Measurements from ENCODE around the gene ZNF777. TPM values are rescaled to one million over a fixed set of nuclear protein-coding genes. Genes with fewer than 3 reads are reported as not detected.

Gene ZNF777
- total RNA-seq, 2 donors from 2014 or later = 6.0 to 8.4 TPM

DNA sequence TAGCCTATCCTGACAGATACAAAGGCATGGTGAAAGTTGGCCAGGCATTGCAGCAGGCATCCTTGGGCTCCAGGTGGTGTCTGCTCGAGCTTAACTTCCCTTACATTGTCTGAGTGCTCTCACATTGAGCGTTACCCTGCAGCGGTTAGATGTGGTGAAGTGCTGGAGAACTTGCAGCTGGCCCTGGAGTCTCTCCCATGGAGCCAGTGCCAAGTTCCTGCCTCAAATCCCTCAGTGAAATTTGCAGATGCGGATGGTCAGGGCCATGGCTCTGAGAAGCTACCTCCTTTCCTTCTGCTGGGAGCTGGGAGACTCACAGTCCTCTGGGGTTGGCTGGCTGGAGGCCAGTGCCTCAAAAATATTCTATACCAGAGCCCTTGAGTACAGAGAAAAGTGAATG is 40.0 kb upstream of the ZNF777 start:
- H3K36me3 ChIP-seq = no peaks in the 10 kb centered on the region
- H3K27me3 ChIP-seq = no peaks in the 10 kb centered on the region
- no peak overlapping the region for H3K4me3 ChIP-seq
- no peak overlapping the region for H3K27ac ChIP-seq
- peaks cover 0 to 4% of the 10 kb centered on the region in 2 donors for H3K9me3 ChIP-seq
- DNase-seq (ENCODE audit: low spot score) = no peak
- H3K4me1 ChIP-seq = peaks cover 0 to 11% of the 10 kb centered on the region in 2 donors
- TF ChIP-seq, protein P1, sequence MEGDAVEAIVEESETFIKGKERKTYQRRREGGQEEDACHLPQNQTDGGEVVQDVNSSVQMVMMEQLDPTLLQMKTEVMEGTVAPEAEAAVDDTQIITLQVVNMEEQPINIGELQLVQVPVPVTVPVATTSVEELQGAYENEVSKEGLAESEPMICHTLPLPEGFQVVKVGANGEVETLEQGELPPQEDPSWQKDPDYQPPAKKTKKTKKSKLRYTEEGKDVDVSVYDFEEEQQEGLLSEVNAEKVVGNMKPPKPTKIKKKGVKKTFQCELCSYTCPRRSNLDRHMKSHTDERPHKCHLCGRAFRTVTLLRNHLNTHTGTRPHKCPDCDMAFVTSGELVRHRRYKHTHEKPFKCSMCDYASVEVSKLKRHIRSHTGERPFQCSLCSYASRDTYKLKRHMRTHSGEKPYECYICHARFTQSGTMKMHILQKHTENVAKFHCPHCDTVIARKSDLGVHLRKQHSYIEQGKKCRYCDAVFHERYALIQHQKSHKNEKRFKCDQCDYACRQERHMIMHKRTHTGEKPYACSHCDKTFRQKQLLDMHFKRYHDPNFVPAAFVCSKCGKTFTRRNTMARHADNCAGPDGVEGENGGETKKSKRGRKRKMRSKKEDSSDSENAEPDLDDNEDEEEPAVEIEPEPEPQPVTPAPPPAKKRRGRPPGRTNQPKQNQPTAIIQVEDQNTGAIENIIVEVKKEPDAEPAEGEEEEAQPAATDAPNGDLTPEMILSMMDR (IDR thresholded peaks at IDR 0.05) = no peak

DNA sequence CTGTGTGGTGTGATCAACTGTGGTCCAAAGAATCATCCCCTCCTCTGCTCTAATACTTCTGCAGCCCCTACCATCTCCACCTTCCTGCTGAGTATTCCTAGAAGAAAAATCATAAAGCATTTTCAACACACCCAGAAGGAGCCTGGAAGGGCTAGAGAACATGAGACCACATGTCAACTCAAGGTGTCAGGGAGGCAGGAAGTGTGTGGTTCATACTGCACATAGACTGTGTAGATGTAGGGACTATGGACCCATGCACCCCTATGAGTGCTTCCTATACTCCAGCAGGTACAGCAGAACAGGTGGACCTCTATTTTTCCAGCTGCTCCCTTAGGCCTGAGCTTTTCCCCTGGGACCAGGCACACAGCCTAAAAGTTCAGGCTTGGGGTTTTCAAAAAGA is 39.3 kb upstream of the ZNF777 start:
- H3K4me1 ChIP-seq = peaks cover 0 to 18% of the 10 kb centered on the region in 2 donors
- H3K4me3 ChIP-seq = no peak overlapping the region
- TF ChIP-seq, protein P1 (IDR thresholded peaks at IDR 0.05) = no peak
- H3K9me3 ChIP-seq = no peaks in the 10 kb centered on the region
- no peaks in the 10 kb centered on the region for H3K36me3 ChIP-seq
- H3K27me3 ChIP-seq = no peaks in the 10 kb centered on the region
- no peak overlapping the region for H3K27ac ChIP-seq
- no peak for DNase-seq (ENCODE audit: low spot score)

DNA sequence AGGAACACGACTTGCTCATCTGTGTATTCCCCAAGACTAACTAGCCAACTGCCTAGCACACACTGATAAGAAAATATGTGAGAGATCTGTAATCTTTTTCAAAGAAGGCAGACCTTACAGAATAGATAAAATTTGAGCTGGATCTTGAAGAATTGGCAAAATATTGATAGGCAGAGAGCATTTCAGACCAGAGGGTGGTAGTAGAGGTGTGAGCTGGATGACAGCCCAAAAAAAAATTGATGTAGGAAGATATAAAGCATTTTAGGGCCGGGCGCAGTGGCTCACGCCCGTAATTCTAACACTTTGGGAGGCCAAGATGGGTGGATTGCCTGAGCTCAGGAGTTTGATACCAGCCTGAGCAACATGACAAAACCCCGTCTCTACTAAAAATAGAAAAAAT is 37.9 kb upstream of the ZNF777 start:
- DNase-seq (ENCODE audit: low spot score) = no peak

DNA sequence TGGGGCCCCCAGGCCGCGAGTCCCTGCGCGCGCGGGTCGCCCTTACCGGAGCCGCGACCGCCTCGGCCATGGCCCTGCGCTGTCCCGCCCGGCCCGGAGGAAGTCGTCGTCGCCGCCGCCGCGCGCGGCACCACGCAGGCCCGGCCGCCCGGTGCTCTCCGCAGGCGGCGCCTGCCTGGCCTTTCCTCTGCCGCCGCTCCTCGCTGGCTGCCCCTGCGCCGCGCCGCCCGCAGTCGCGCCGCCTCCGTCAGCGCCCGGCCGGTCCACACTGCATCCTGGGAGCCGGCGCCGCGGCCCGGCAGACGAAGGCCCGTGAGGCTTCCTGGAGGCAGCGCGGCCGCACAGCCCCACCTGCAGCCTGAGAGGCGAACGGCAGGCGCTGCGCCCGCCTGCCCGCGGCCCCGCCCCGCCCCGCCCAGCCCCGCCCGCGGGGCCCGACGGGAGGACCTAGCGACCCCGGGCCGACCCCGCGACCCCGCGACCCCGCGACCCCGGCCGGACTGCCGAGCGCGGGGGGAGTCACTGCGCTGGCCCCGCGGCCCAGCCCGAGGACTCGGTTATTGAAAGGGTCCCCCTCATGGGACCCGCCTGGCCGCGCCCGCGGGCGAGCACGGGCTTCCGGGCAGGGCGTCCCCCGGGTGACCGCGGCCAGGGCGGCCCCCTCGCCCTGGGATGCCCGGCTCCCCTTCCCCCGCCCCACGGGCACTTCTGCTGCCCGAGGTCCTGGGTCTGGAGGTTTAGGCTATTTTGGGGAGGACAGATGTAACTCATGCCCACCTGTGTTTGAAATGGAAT is 36.8 kb upstream of the ZNF777 start, which contains the start of gene ZNF746:
Gene ZNF746 (minus strand): TSS at position 343 of the 795 bp plus-strand sequence. CDS start 273 bp downstream, at position 70.
- no peak for DNase-seq (ENCODE audit: low spot score)
- peak within 1 kb of the TSS; percentile 72 to 78 for H3K4me3 ChIP-seq
- H3K36me3 ChIP-seq = peaks cover 13% of the 10 kb centered on the region
- no peaks in the 10 kb centered on the region for H3K27me3 ChIP-seq
- peaks cover 0 to 24% of the 10 kb centered on the region in 2 donors for H3K4me1 ChIP-seq
- TF ChIP-seq, protein P1 (IDR thresholded peaks at IDR 0.05) = peak; percentile 61 to 66
- H3K9me3 ChIP-seq = no peaks in the 10 kb centered on the region
- H3K27ac ChIP-seq = peak within 1 kb of the TSS; percentile 75 to 81

More for the DNA sequence above, 37.9 kb upstream of the ZNF777 start:
- Histone ChIP-seq H3K36me3 (peaks cover 2% of the 10 kb centered on the region), H3K4me3 (no peak overlapping the region), H3K27me3 (no peaks in the 10 kb centered on the region), H3K27ac (no peak overlapping the region), H3K4me1 (peaks cover 0 to 24% of the 10 kb centered on the region in 2 donors), H3K9me3 (no peaks in the 10 kb centered on the region)
- TF ChIP-seq, protein P1 (IDR thresholded peaks at IDR 0.05) = no peak

DNA sequence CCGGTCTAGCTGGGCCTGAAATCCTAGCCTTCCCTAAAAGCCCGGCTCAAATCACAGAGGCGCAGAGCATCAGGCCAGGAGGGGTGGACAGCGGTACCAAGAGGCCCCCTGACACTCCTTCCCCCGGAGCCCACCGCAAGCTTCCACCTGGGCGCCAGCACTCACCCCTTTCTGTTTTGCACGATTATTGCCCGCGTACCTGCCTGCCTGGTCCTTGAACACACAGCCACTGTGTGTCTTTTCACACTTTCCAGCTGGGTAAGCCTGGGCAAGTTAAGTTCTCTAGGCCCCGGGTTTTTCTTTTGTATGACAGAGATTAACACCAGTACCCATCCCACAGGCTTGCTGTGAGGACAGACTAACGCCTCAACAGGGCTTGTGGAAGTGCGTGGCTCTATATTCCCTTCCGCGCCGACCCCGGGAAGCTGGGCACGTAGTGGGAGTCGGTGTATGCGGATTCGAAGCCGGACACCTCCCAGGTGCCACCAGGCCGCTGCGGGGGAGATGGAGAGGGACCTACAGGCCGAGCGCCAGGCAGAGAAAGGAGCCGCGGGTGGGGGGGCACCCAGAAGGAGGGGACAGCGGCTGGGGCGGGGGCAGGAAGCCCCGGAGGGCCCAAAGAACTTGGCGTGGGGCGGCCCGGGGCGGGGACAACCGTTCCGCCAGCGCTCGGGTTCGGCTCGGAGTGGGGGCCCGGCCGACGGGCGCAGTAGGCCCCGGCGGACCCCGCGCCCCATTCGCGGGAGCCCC is 36.0 kb upstream of the ZNF777 start:
- Histone ChIP-seq H3K27me3 (no peaks in the 10 kb centered on the region), H3K4me1 (peaks cover 0 to 24% of the 10 kb centered on the region in 2 donors), H3K36me3 (peaks cover 21% of the 10 kb centered on the region), H3K4me3 (peak overlapping the region; percentile 72 to 78), H3K27ac (peak overlapping the region; percentile 75 to 81), H3K9me3 (no peaks in the 10 kb centered on the region)
- TF ChIP-seq, protein P1 (IDR thresholded peaks at IDR 0.05) = no peak
- no peak for DNase-seq (ENCODE audit: low spot score)

All from right atrium auricular region (tissue), 2 donors.